Measurements from ENCODE around the gene FLVCR1.

Gene FLVCR1

GRCh38 chr1:212922016-212922415 lies 63.9 kb downstream of the FLVCR1 start:
- Histone ChIP-seq H3K27ac (peak overlapping the region; percentile 45), H3K36me3 (no peaks in the 10 kb centered on the region), H3K4me3 (ENCODE audit: low read depth, low read length) (no peak overlapping the region), H3K9me3 (ENCODE audit: severe bottlenecking) (peaks cover 6% of the 10 kb centered on the region), H3K27me3 (ENCODE audit: insufficient read depth, low read depth, severe bottlenecking) (no peaks in the 10 kb centered on the region)
- no peak for TF ChIP-seq CTCF (IDR thresholded peaks at IDR 0.05; ENCODE audit: low read depth, low read length)
- DNase-seq: no peak

- no peak overlapping the region for H3K27ac ChIP-seq
- H3K36me3 ChIP-seq: no peaks in the 10 kb centered on the region
- H3K9me3 ChIP-seq (ENCODE audit: severe bottlenecking): peaks cover 6% of the 10 kb centered on the region
- H3K4me3 ChIP-seq (ENCODE audit: low read depth, low read length): no peak overlapping the region
- TF ChIP-seq CTCF (IDR thresholded peaks at IDR 0.05; ENCODE audit: low read depth, low read length): no peak
- H3K27me3 ChIP-seq (ENCODE audit: insufficient read depth, low read depth, severe bottlenecking): no peaks in the 10 kb centered on the region
- DNase-seq: no peak
Observed at GRCh38 chr1:212926372-212926771, 68.3 kb downstream of the FLVCR1 start.

GRCh38 chr1:212928323-212929291 lies 70.5 kb downstream of the FLVCR1 start:
- TF ChIP-seq CTCF (IDR thresholded peaks at IDR 0.05; ENCODE audit: low read depth, low read length): no peak
- DNase-seq: no peak
- H3K9me3 ChIP-seq (ENCODE audit: severe bottlenecking): no peaks in the 10 kb centered on the region
- no peaks in the 10 kb centered on the region for H3K27me3 ChIP-seq (ENCODE audit: insufficient read depth, low read depth, severe bottlenecking)
- H3K4me3 ChIP-seq (ENCODE audit: low read depth, low read length): no peak overlapping the region
- no peaks in the 10 kb centered on the region for H3K36me3 ChIP-seq
- peak overlapping the region; percentile 5; the same call in 1 of the 2 replicates for H3K27ac ChIP-seq

- H3K9me3 ChIP-seq (ENCODE audit: severe bottlenecking): no peaks in the 10 kb centered on the region
- H3K4me3 ChIP-seq (ENCODE audit: low read depth, low read length): no peak overlapping the region
- no peaks in the 10 kb centered on the region for H3K27me3 ChIP-seq (ENCODE audit: insufficient read depth, low read depth, severe bottlenecking)
- TF ChIP-seq CTCF (IDR thresholded peaks at IDR 0.05; ENCODE audit: low read depth, low read length): no peak
- no peak for DNase-seq
- no peak overlapping the region for H3K27ac ChIP-seq
- H3K36me3 ChIP-seq: no peaks in the 10 kb centered on the region
Observed at GRCh38 chr1:212930986-212931678, 73.1 kb downstream of the FLVCR1 start.

GRCh38 chr1:212933815-212934471 lies 75.9 kb downstream of the FLVCR1 start:
- DNase-seq: no peak
- Histone ChIP-seq H3K36me3 (no peaks in the 10 kb centered on the region), H3K27ac (no peak overlapping the region), H3K4me3 (ENCODE audit: low read depth, low read length) (no peak overlapping the region), H3K27me3 (ENCODE audit: insufficient read depth, low read depth, severe bottlenecking) (no peaks in the 10 kb centered on the region), H3K9me3 (ENCODE audit: severe bottlenecking) (no peaks in the 10 kb centered on the region)
- no peak for TF ChIP-seq CTCF (IDR thresholded peaks at IDR 0.05; ENCODE audit: low read depth, low read length)
